Muscle of back (tissue), 11 donors: ENCODE data around the gene SNX20. TPM values are rescaled to one million over a fixed set of nuclear protein-coding genes. Genes with fewer than 3 reads are reported as not detected.

Experiments
- DNase-seq, 3 donors: peaks; one replicate each; pipeline versions ENCODE4 v3.0.0 to v3.0.0-alpha.2; 2013
- polyA plus RNA-seq, 10 donors: library from polyadenylated mRNA; unstranded; fragments of 120-200 nt; gene quantifications; one replicate each; pipeline ENCODE4 v1.2.1, GENCODE V29; 2013; ENCODE audit not compliant: insufficient read length in 10 of 10

The SNX20 gene
- polyA plus RNA-seq, 10 donors: 0.88 to 2.9 (median 1.1) TPM

GRCh38 chr16:50680556-50680893 is 587 bp downstream of the SNX20 start:
- DNase-seq: no peak

GRCh38 chr16:50679676-50680555 is 1.2 kb downstream of the SNX20 start:
- no peak for DNase-seq

- DNase-seq: no peak
Observed at GRCh38 chr16:50679266-50679665, 1.8 kb downstream of the SNX20 start.

- DNase-seq: no peak
Observed at GRCh38 chr16:50678531-50678930, 2.6 kb downstream of the SNX20 start.

GRCh38 chr16:50677351-50677750 is 3.8 kb downstream of the SNX20 start:
- no peak for DNase-seq

GRCh38 chr16:50676684-50677225 is 4.4 kb downstream of the SNX20 start:
- DNase-seq: no peak

- DNase-seq: no peak
Observed at GRCh38 chr16:50675686-50676610, 5.2 kb downstream of the SNX20 start.

GRCh38 chr16:50674831-50675230 is 6.3 kb downstream of the SNX20 start:
- DNase-seq: no peak

GRCh38 chr16:50673496-50674275 is 7.4 kb downstream of the SNX20 start:
- no peak for DNase-seq

GRCh38 chr16:50671644-50672260 is 9.4 kb downstream of the SNX20 start:
- no peak for DNase-seq

GRCh38 chr16:50670476-50670875 is 10.6 kb downstream of the SNX20 start:
- DNase-seq: no peak

- DNase-seq: no peak
Observed at GRCh38 chr16:50669741-50670140, 11.4 kb downstream of the SNX20 start.

- DNase-seq: peak in 1 of 3 donors; percentile 48
Observed at GRCh38 chr16:50668368-50669008, 12.6 kb downstream of the SNX20 start.

- DNase-seq: no peak
Observed at GRCh38 chr16:50667497-50668367, 13.4 kb downstream of the SNX20 start.

GRCh38 chr16:50666658-50667496 is 14.2 kb downstream of the SNX20 start:
- no peak for DNase-seq

GRCh38 chr16:50665128-50665878 is 15.8 kb downstream of the SNX20 start:
- DNase-seq: peak; percentile 64 to 92 (median 88)

GRCh38 chr16:50664270-50664669 is 16.8 kb downstream of the SNX20 start:
- no peak for DNase-seq
